ENCODE data around the gene PPM1H.

PPM1H gene

DNA sequence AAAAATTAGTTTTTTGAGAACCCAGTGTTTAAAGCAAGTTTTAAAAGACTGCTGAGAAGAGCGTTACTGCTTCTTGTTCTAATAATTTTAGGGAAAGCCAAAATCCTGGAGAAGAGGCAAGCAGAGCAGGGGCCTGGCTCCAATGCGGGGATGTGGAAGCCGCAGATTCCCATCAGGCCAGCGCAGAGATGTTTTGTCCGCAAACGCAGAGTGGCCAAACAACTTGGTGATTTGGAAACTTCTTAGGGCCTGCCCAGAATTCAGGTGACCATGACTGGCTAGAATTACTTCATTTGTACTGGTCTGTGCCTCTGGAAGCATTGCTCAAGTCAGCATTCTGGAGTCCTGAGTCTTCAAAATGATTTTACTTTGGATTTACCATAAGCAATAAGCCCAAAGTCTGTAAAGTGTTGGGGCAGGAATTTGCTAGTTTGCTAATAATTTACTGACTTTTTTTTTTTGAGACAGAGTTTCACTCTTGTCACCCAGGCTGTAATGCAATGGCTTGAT, 208.4 kb downstream of the PPM1H start:
- DNase-seq, result no peak

DNA sequence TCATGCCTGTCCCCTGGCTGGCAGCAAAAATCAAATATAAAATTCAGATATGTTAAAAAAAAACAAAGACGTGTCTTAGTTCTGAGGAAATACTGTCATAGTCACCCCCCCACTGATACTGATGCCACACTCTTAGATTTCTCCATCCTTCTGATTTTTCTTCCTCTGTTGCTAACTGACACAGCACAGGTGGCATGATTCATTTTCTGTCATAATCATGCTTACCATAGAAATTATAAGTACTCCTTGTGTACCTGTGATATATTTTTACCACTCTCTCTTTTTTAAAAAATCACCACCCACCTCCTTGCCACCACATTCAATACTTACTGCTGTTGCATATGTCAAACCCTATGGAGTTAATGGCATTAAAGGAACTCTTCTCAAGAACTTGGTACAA, 209.2 kb downstream of the PPM1H start:
- DNase-seq, result no peak

DNA sequence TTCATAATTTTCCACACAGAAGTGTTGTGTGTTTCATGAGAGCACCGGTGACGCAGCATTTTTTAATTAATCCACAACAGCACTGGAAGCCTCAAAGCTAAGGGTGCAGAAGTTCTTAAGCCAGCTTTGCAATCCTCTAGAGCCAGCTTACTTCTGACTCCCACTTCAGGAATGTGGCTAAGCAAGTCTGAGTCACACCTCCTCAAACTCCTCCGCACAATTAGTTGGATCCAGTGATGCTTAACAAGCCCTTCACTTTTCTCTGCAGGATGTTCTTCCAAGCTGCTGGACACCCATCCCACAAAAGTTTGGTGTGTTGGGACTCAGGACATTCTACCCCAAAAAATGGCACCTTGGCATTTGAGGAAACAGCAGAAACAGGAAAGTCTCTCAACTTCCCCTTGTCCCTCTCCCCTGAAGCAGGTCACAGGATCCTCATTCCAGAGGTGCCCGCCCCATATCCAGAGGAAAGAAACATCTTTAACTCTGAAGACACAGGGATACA, 210.0 kb downstream of the PPM1H start:
- no peak for DNase-seq

DNA sequence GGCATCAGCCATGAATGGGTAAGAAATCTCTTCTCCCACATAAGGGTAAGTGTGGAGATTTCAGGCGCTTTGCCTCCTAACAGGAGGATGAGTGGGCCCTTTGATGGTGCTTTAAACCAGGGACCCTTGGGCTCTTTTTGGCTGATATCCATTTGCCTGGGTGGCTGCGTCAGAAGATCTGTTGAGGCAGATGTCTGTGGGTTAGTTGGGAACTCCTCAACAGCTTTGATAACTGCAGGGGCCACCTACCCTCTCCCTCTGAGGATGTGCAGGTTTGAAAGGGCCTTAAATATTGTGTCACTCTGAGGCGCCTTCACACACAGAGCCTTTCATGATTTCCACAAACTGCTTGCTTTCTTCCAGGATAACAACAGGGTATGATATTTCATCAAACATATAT, 210.7 kb downstream of the PPM1H start:
- DNase-seq, result no peak

DNA sequence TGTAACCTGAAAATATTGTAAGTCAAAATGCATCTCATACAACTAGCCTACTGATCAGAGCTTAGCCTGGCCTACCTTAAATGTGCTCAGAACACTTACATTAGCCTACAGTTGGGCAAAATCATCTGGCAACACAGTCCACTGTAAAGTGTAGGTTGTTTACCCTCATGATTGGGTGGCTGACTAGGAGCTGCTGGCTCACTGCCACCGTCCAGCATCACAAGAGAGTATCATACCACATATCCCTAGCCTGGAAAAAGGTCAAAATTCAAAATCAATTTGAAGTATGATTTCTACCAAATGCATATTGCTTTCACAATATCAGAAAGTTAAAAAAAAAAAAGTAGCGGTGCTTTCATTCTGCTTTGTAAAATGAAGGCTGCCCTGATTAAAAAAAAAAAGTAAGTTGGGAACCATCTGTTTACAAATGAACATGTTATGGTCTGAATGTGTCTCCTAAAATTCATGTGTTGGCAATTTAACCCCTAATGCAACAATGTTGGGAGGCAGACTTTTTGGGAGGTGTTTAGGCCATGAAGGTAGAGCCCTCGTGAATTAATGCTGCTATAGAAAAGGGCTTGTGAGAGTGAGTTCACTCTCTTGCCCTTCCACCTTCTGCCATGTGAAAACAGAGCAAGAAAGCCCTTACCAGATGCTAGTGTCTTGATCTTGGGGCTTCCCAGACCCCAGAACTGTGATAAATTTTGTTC, 211.8 kb downstream of the PPM1H start:
- no peak for DNase-seq

DNA sequence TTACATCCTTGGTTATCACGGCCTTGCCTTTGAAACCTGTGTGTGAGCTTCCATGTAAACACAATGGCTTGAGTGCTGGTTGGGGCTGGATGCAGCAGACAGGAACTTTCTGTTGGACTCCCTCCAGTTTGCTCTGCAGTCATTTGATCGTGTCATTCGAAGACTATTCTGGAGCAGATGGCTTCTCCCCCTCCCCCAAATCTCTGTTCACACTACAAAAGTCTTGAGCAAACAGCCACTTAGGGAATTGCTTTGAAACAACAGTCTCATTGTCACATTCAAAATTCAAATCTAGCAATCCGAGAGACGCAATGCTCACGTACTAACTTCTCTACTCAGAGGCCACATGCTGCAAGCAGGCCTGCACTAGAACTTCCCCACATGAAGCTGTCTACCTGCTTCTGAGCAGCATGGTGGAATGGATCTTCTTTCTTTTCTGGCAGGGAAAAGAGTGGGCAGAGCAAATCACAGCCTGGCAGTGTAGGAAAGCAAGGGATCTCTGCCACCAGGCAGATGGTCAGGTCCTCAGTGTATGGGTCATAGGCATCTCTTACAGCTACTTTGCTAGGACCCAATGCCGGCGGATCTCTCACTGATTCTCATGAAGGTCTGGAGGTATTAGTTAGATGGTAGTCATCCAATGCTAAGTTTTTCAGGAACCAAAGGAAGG, 214.2 kb downstream of the PPM1H start:
- no peak for DNase-seq

DNA sequence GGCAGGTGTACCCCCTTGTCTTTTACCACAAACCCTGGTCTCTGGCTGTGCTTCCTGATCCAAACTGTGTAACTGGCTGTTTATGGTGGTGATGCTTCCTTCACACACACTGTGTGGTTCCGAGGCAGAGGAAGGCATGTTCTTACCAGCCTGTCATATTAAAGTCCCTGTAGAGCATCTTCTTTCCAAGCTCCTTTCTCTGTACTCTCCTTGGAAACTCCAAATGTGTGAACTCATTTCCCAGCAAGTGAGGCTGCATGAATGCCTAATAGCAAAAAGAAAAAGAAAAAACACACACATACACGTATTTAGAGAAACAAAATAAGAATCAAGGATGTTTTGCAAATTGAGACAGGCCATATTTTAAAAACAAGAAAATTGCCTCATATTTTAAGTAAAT, 214.9 kb downstream of the PPM1H start:
- no peak for DNase-seq

DNA sequence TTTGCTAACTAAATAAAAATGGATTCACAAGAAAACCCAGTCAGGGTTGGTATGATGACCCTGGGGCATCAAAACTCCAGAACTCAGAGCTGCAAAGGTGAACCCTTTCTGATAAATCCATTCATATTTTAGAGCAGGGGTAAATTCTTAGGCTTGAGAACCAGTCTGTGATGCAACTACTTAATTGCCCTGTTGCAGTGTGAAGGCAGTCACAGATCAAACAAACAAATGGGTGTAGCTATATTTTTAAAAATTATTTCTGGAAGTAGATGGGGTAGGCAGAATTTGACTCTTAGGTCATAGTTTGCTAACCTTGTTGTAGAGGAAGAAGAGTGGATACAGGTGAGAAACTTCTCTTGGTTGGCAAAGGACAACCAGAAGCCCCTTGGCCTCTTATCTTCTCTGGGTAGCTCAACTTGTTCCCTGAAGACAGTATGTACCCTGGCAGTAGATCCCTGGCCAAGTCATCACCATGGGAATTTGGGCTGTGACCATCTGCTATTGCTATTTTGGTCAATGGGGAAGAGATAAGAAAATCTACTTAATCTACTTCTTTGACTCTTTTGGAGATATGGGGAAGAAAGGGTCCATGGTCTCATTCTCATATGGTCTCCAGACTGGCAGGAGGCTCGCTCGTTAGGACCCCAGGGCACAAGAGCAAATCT, 216.1 kb downstream of the PPM1H start:
- no peak for DNase-seq

DNA sequence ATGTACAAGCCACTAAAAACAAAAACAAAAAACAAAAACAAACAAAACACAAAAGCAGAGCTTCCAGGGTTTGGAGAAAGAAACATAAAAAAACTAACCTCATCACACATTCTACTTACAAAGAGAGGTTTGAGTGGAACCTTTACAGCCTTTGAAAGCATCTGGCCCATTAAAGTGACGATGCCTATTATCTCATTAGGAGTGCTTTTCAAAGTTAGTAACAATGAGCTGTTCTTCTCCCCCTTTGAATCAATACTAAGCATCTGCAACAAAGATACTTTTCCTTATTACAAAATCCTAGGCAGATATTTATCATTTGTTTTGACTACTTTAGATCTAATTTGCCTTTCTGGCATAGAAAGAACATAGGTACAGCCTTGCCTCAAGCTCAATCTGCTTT, 217.3 kb downstream of the PPM1H start:
- peak; percentile 33 for DNase-seq

DNA sequence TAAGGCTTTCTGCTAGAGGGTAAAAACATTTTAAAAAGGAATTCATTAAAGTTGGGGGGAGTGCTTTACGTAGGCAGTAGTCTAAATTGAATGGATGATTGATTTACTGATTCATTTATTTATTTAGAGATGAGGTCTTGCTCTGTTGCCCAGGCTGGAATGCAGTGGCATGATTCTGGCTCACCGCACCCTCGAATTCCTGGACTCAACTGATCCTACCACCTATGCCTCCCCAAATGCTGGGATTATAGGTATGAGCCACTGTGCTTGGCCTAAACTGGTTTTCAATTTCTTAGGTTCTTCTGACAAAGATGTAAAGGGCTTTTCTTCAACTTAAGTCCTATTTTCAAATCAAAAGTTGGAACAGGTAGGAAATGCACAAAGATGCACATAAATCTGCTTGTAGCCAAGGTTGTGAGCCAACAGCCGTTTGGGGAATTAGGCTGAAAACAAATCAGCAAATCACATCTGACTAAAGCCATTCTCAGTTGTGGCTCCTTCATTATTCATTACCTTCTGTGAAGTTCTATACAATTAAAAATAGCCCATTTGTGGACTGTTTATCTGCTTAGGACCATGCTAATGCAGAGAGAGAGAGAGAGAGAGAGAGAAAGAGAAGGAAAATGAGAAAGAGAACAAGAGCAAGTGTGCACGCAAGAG, 218.0 kb downstream of the PPM1H start:
- no peak for DNase-seq

DNA sequence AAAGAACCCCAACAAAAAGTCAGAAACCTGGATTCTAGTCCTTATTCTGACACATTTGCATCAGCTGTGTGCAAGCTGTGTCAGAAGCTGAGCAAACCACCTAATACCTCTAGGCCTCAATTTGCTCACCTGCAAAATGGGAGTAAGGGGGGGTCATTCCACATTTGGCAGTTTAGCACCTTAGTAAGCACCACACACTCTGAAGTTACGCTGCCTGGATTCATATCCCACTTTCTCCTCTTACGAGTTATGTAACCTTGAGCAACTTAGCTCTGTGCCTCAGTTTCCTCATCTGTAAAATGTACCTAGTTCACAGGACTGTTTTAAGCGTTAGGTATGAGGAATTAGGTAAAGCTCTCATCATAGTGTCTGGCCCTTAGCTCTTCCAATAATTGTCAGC, 218.9 kb downstream of the PPM1H start:
- no peak for DNase-seq

DNA sequence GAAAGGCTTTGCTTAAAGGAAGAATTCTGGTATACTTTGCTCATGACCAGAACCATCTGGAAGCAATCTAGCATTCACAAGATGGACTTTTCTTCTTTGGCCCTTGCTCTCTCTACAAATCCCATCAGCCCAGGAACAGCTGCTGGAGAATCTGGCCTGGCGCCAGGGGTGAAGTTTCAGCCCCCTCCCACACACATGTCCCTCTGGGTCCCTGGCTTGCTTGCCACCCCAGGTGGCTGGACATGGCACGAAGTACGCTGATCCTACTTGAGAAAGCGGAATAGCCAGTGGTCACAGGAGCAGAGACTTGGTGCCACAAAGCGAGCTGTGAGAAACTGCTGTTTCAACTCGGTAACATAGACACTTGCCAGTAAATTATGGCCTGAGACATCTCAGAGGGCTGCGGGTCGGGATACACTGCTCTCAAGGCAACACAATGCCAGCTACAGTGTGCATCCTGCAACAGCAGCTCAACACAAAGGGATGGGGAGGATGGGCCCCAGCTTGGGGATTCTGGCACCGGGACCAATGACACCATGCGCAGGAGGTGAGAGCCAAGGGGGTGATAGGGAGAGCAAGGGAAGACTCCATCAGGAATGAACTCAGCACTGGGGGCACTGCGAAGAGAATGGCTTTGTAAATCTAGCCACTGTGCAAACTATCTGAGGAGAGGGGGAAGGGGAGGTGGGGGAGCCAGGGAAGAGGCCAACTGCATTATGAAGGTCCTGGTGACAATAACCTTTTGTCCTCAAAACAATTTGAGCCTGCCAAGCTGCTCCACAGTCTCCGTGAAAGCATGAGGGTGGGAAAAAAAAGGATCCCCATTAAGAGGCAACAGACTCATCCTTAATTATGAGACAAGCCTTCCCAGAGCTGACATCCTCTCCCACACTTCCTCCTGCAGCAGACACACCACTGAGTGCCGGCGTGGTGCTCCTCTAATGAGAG, 219.9 kb downstream of the PPM1H start:
- DNase-seq, result no peak

DNA sequence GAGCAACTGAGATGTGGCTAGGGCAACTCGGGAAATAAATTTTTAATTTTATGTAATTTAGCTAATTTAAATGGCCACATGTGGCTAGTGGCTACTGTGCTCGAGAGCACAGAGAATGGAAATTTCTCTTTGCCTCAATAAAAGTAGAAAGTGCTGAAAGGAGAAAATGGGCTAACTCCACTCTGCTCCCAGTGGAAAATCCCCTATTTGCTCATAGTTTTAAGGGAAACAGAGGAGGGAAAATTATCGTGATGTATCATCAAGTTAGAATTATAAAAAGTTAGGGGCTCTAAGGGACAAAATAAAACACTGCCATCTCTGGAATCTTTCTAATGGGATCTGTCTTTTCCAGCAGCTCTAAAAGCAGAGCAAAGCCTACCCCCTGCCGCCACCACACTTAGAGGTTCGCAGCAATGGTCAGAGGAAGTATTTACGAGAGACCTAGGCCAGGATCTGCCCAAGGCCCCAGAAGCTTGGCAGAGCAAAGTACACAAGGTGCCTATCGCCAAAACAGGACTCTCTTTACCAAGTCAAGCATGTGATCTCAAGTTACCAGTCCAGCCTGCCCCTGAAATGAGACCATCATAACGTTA, 220.7 kb downstream of the PPM1H start:
- no peak for DNase-seq

DNA sequence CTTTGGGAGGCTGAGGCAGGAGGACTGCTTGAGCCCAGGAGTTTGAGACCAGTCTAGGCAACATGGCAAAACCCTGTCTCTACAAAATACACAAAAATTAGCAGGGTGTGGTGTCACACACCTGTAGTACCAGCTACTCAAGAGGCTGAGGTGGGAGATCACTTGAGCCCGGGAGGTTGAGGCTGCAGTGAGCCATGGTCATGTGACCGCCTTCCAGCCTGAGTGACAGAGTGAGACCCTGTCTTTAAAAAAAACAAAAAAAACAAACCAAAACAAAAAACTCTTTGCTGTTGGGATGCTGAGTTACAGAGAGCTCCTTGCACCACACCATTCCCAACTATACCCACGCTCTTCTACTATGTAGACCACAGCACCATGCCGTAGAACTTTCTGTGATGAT, 221.2 kb downstream of the PPM1H start:
- no peak for DNase-seq

DNA sequence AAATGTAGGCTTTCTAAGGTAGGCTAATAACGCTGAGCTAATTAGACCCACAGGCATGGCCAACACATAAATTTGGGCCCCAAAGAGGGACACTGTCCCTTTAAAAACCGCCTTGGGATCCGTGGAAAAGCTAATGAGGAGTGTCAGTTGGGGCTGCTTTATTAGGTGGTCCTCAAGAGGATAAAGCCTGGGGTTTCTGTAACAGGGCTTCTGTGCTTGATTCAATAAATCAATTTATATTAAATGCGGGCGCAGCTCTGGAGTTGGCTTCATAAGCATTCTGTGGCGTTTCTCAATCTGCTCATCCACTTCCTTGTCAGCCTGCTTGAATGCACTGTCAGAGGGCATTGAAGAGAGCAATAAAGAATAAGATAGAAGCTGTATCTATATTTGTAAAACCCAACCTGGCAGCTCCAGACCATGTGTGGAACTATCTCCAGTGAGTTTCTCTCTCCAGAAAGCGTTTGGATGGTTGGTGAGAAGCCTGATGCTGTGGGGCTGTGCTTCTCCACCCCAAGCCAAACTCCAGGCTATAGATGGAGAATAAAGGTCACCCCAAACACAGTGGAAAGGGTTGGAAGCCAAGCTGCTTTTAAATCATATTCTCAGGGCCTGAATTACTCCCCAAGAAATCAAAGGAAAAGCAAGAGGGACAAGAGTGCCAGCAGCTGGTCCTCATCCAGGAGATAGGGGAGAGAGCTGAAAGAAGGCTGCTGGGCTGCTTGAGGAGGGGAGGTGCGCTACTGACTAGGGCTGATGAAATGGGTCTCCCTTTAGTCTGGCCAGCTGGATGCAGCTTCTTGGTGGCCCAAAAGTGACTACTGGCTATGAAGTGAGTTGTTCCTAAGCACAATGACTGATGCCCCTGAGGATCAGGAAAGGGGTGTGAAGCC, 222.0 kb downstream of the PPM1H start:
- no peak for DNase-seq

DNA sequence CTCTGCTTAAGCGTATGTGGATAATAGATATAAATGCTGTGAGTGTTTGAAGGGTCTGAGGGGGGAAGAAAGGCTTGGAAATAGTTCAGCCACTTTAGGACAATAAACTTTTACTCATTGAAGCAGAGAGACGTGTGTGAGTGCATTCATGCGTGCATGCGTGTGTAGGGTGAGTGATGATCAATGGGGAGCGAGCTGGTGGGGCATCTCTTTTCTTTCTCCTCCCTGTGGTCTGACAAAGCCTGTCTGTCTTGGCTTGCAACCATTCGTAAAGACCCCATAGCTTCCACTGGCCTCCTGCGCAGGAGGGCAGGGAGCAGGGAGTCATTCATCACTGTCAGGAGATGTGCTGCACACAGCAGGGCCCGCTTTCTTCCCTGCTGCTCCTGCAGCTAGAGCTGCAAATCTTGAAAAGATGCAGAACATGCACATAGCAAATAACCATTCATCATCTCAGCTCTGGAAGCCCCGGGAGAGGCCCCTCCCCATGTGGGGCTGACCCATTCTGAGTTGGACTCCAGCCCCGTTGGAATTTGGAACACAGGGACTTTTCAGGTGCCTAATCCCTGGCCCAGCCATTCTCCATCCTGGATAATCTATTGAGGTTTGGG, 223.2 kb downstream of the PPM1H start:
- DNase-seq, result no peak

DNA sequence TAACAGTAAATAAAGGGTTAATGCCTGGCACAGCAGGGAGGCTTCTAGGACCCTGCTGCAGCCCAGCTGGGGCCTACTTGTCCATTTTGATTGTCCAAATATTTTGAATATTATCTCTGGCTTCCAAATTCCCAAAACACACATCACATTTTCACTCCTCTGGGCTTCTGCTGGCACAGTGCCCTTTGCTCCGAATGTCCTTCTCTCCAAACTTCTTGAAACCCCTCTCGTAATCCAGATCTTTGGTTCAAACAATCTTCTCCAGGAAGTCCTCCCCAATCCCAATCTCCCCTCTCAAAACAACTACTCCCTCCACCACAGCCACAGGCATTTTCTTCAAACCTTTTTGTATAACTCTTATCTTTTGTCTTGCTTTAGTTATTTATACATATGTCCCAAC, 225.6 kb downstream of the PPM1H start:
- DNase-seq, result no peak

DNA sequence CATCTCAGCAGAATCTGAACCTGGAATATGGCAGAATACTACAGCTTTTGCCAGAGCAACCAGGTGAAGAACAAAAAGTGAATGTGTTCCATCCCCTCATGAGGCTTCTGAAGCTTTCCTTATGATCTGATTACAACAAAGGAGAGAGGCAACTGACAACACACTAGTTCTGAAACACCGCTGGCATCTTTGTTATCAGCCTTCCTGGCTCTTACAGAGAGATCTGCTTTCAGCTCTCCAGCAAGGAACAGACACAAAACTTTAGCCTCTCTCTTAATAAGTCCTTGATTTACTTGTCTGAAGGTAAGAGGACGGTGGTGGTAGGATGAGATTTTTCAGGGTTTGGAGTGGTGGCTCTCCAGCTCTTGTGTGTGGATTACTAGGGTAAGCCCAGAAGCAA, 227.0 kb downstream of the PPM1H start:
- no peak for DNase-seq

DNA sequence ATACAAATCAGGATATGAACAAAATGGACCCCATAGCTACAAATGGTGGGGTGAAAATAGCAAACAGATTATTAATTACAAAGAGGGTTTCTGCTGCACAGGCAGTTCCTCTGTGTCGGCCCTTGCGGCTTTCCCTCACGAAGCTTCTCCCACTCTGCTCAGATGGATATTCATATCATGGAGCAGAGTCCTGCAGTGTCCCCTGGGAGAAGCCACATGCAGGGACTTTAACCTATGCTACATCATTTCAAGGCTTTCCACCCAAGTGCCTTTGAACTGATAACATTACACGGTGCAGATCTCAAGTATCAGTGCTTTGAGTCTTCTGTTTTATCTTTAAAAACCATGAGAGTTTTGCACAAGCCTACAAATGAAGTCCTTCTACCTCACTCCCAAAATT, 229.1 kb downstream of the PPM1H start:
- DNase-seq, result no peak

DNA sequence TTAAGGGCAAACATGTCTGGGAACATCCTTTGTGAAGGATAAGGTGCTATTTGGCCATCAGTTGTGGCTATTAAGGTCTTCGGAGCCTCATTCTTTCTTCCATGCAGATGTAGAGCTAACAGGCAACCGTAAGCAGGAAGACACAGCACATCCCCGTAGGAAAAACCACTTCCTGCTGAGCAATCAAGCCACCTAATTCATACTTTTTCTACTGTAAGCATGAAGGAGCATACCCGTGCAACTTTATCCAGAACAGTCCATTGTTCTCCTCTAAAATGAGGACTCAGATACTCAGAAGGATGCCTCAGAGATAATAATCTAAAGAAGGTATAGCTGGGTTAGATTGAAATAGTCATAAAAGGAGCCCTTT, 232.0 kb downstream of the PPM1H start:
- no peak for DNase-seq
